Measurements from ENCODE around the gene ARMCX1. TPM values are rescaled to one million over a fixed set of nuclear protein-coding genes. Genes with fewer than 3 reads are reported as not detected.
A peak's percentile ranks its signal among the peaks of the same experiment; 100 is the strongest.
"Not testable (repeated sequence)": the region's sequence is repeated elsewhere in the genome, so short reads cannot be mapped to it uniquely, and the experiment has no call there.

Gene ARMCX1
- total RNA-seq (10 to 100 TPM; 19.9 to 50.9 TPM), polyA plus RNA-seq (10 to 100 TPM; 10.1 to 15.1 TPM)
- long read RNA-seq, donor 1, transcript ARMCX1-201 (4 exons, 2,141 nt) = major isoform, 11 of 17 reads
- long read RNA-seq, donor 1, partial matches to known transcripts = 0 of 17 reads
- long read RNA-seq, donor 1, other reads (novel, unspliced or antisense) = 6 of 17 reads
- long read RNA-seq, donor 2, transcript ARMCX1-201 (4 exons, 2,141 nt) = major isoform, 9 of 9 reads
- long read RNA-seq, donor 2, partial matches to known transcripts = 0 of 9 reads
- long read RNA-seq, donor 2, other reads (novel, unspliced or antisense) = 0 of 9 reads
- long read RNA-seq, donor 3, partial matches to known transcripts = 0 of 8 reads
- long read RNA-seq, donor 3, other reads (novel, unspliced or antisense) = 5 of 8 reads
- long read RNA-seq, donor 4, partial matches to known transcripts = 0 of 3 reads
- long read RNA-seq, donor 4, other reads (novel, unspliced or antisense) = 0 of 3 reads
- long read RNA-seq, donor 5, transcript ARMCX1-201 (4 exons, 2,141 nt) = major isoform, 16 of 21 reads
- long read RNA-seq, donor 5, partial matches to known transcripts = 0 of 21 reads
- long read RNA-seq, donor 5, other reads (novel, unspliced or antisense) = 5 of 21 reads

- 2 to 27% methylated on average over 19 to 20 of the region's 20 CpGs for whole genome bisulfite sequencing, 2 donors
Observed at GRCh38 chrX:101550362-101550750, at the start of gene ARMCX1. Gene ARMCX1 (plus strand): TSS chrX:101550547. CDS start chrX:101552931, 2,384 bp downstream.

GRCh38 chrX:101502929-101503328 lies 47.4 kb upstream of the ARMCX1 start:
- 91% methylated on average over 1 of the region's 1 CpG; no CpG with 5 or more reads in 1 of the 2 donors for WGBS, 2 donors
- H3K9me3 ChIP-seq (ENCODE audit: control insufficient read depth in 4 of 4, insufficient read depth in 3 of 4, low read length in 3 of 4); DNase-seq; H3K9ac ChIP-seq (ENCODE audit: insufficient read depth in 1 of 2, low read length in 2 of 2); H3K4me1 ChIP-seq (ENCODE audit: control insufficient read depth in 5 of 5, insufficient read depth in 5 of 5, low read length in 5 of 5); H3K27me3 ChIP-seq (ENCODE audit: control insufficient read depth in 3 of 3, insufficient read depth in 3 of 3, low read length in 2 of 3); H3K27ac ChIP-seq (ENCODE audit: low read depth in 1 of 2, low read length in 1 of 2); ATAC-seq (ENCODE audit: insufficient read depth, low FRiP score); H3K4me3 ChIP-seq: not testable (repeated sequence)
- peaks cover 0 to 13% (median 3%) of the 10 kb centered on the region in 4 donors for H3K36me3 ChIP-seq (ENCODE audit: control insufficient read depth in 4 of 4, insufficient read depth in 4 of 4, low read length in 4 of 4)

More at GRCh38 chrX:101550362-101550750, at the start of gene ARMCX1:
- peak within 1 kb of the TSS; percentile 61 to 70 for H3K27ac ChIP-seq (ENCODE audit: low read depth in 1 of 2, low read length in 1 of 2)
- DNase-seq = peak; percentile 79 to 91 (median 84)
- H3K4me1 ChIP-seq (ENCODE audit: control insufficient read depth in 5 of 5, insufficient read depth in 5 of 5, low read length in 5 of 5) = peaks cover 0 to 6% (median 0%) of the 10 kb centered on the region in 5 donors
- H3K9me3 ChIP-seq (ENCODE audit: control insufficient read depth in 4 of 4, insufficient read depth in 3 of 4, low read length in 3 of 4) = no peaks in the 10 kb centered on the region
- peaks cover 0 to 3% (median 0%) of the 10 kb centered on the region in 3 donors for H3K27me3 ChIP-seq (ENCODE audit: control insufficient read depth in 3 of 3, insufficient read depth in 3 of 3, low read length in 2 of 3)
- peak within 1 kb of the TSS; percentile 56 for H3K4me3 ChIP-seq
- peaks cover 0 to 9% (median 4%) of the 10 kb centered on the region in 4 donors for H3K36me3 ChIP-seq (ENCODE audit: control insufficient read depth in 4 of 4, insufficient read depth in 4 of 4, low read length in 4 of 4)
- peak; percentile 80 for ATAC-seq (ENCODE audit: insufficient read depth, low FRiP score)
- no peak for TF ChIP-seq CTCF (IDR thresholded peaks at IDR 0.05; ENCODE audit: control extremely low read depth, extremely low read depth)
- peak within 1 kb of the TSS; percentile 91 to 95 for H3K9ac ChIP-seq (ENCODE audit: insufficient read depth in 1 of 2, low read length in 2 of 2)

- TF ChIP-seq CTCF (IDR thresholded peaks at IDR 0.05; ENCODE audit: control extremely low read depth, extremely low read depth) = no peak
- Histone ChIP-seq H3K27me3 (ENCODE audit: control insufficient read depth in 3 of 3, insufficient read depth in 3 of 3, low read length in 2 of 3) (peaks cover 0 to 4% (median 2%) of the 10 kb centered on the region in 3 donors), H3K4me1 (ENCODE audit: control insufficient read depth in 5 of 5, insufficient read depth in 5 of 5, low read length in 5 of 5) (no peaks in the 10 kb centered on the region), H3K27ac (ENCODE audit: low read depth in 1 of 2, low read length in 1 of 2) (no peak overlapping the region), H3K9me3 (ENCODE audit: control insufficient read depth in 4 of 4, insufficient read depth in 3 of 4, low read length in 3 of 4) (no peaks in the 10 kb centered on the region), H3K9ac (ENCODE audit: insufficient read depth in 1 of 2, low read length in 2 of 2) (no peak overlapping the region), H3K4me3 (no peak overlapping the region), H3K36me3 (ENCODE audit: control insufficient read depth in 4 of 4, insufficient read depth in 4 of 4, low read length in 4 of 4) (peaks cover 0 to 8% (median under 1%) of the 10 kb centered on the region in 4 donors)
- ATAC-seq (ENCODE audit: insufficient read depth, low FRiP score) (no peak), DNase-seq (no peak)
Observed at GRCh38 chrX:101507372-101507771, 43.0 kb upstream of the ARMCX1 start.

- WGBS, 2 donors = 80 to 96% methylated on average over 4 of the region's 4 CpGs
- ATAC-seq (ENCODE audit: insufficient read depth, low FRiP score) = no peak
- Histone ChIP-seq H3K4me3 (no peak overlapping the region), H3K36me3 (ENCODE audit: control insufficient read depth in 4 of 4, insufficient read depth in 4 of 4, low read length in 4 of 4) (peaks cover 0 to 8% (median under 1%) of the 10 kb centered on the region in 4 donors), H3K4me1 (ENCODE audit: control insufficient read depth in 5 of 5, insufficient read depth in 5 of 5, low read length in 5 of 5) (no peaks in the 10 kb centered on the region), H3K27me3 (ENCODE audit: control insufficient read depth in 3 of 3, insufficient read depth in 3 of 3, low read length in 2 of 3) (peaks cover 0 to 4% (median 2%) of the 10 kb centered on the region in 3 donors), H3K9ac (ENCODE audit: insufficient read depth in 1 of 2, low read length in 2 of 2) (no peak overlapping the region), H3K27ac (ENCODE audit: low read depth in 1 of 2, low read length in 1 of 2) (no peak overlapping the region), H3K9me3 (ENCODE audit: control insufficient read depth in 4 of 4, insufficient read depth in 3 of 4, low read length in 3 of 4) (no peaks in the 10 kb centered on the region)
- DNase-seq = no peak
- TF ChIP-seq CTCF (IDR thresholded peaks at IDR 0.05; ENCODE audit: control extremely low read depth, extremely low read depth) = no peak
Observed at GRCh38 chrX:101507986-101508385, 42.4 kb upstream of the ARMCX1 start.

Measured in lung (tissue), 16 donors.